HG03571 (cell line): ENCODE data around the gene TMEM107.

Experiments
- ATAC-seq: cut with Tn5 transposase; IDR thresholded peaks from one replicate; pipeline ENCODE4 v1.9.1; 2021; ENCODE audit not compliant: unreplicated experiment

TMEM107 gene

DNA sequence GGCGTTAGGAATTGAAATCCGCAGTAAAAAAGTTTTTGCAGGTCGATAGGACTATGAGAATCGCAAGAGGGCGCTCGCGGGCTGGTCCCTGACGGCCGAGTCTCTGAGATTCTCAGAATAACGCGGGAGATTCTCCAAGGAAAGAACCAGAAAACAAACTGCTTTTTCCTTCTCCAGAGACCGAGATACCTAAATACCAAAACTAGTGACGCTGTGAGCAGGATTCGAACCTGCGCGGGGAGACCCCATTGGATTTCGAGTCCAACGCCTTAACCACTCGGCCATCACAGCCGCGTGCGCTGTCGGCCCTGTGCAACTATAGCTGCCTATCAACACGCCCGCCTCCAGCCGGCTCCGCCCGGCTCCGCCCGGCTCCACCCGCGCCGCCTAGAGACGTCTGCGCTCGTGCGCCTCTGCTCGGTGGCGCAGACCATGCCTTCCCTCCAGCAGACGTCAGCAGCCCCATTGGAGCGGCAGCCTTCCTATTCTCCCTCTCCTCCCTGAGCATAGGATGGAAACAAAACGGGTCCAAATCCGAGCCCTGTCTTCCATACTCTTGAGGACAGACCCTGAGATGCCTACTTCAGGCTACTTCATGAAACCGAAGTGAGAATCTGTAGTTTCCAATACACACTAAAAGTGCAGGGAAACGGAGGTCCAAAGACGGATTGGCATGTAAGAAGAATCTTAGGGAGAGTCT lies 37.4 kb downstream of the TMEM107 start:
- ATAC-seq, result peak; percentile 74

- ATAC-seq, result no peak
Observed at GRCh38 chr17:8138374-8138671, 37.9 kb downstream of the TMEM107 start.

DNA sequence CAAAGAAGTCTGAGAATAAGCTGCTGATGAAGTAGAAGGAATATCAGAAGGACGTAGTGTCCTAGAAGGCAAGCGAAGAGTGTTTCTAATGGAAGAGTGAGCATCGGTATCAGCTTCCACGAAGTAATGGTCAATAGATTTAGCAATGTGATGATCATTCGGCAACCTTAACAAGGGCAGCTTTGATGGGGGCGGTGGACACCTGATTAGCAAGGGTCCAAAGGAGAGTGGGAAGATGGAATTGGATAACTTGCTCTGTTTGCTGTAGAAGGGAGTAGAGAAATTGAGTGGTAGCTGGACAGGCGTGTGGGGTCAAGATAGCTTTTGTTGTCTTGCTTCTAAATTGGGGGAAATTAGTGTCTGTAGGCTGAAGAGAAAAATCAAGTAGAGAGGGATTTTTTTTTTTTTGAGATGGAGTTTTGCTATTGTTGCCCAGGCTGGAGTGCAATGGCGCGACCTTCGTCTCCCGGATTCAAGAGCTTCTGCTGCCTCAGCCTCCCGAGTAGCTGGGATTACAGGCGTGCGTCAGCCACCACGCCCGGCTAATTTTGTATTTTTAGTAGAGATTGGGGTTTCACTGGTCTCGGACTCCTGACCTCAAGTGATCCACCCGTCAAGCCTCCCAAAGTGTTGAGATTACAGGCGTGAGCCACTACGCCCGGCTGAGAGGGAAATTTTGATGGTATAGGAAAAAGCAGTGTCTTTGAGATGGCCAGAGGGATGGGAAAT lies 38.4 kb downstream of the TMEM107 start:
- no peak for ATAC-seq

DNA sequence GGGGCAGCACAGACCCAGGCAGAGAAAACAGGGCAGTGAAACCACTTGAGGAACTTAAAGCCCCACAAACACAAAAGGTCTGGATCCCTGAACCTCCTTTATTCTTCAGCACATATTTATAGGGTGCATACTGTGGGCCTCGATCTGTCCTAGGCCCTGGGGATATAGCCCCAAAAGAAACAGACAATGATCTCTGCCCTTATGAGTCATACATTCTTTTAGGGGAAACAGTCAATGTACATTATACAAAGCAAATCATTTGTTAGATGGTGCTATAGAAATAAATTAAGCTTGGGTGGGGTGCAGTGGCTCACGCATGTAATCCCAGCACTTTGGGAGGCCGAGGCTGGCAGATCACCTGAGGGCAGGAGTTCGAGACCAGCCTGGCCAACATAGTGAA lies 42.2 kb downstream of the TMEM107 start:
- no peak for ATAC-seq

DNA sequence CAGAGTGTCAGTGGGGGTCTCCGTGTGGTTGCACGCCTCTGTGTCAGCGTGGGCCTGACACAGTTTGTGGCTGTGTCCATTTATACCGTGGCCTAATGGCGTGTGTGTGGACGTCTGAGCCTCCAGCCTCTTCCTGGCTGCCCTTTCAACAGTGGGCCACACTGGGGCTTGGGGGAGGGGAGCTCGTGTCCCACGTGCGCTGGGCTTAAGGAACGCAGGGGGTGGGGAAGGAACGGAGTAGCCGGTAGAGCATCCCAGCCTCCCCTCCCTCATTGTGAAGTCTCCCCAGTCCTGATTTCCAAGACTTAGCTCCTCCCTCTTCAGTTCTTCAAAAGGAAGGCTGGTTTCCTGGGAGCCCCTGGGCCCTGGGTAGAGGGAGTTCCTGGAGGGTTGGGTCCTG lies 42.8 kb downstream of the TMEM107 start:
- no peak for ATAC-seq

DNA sequence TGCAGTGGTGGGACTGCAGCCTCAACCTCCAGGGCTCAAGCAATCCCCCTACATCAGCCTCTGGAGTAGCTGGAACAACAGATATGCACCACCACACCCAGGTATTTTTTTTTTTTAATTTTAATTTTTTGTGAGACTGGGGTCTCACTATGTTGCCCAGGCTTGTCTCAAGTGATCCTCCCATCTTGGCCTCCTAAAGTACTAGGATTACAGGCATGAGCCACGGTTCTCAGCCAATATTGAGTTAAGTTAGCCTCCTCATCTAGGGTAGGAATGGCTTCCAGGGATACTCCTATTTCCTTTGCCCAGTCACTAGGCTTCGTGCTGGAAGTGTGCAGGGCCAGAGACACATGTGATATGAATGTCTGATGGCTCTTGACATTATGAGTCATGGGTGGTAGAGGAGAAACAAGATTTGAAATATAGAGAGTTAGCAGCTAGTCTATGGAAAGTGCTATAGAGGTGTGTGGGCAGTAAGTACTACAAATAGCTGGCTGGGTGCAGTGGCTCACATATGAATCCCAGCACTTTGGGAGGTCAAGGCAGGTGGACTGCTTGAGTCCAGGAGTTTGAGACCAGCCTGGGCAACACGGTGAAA lies 44.2 kb downstream of the TMEM107 start:
- ATAC-seq, result no peak

- no peak for ATAC-seq
Observed at GRCh38 chr17:8128125-8128784, 47.9 kb downstream of the TMEM107 start.

DNA sequence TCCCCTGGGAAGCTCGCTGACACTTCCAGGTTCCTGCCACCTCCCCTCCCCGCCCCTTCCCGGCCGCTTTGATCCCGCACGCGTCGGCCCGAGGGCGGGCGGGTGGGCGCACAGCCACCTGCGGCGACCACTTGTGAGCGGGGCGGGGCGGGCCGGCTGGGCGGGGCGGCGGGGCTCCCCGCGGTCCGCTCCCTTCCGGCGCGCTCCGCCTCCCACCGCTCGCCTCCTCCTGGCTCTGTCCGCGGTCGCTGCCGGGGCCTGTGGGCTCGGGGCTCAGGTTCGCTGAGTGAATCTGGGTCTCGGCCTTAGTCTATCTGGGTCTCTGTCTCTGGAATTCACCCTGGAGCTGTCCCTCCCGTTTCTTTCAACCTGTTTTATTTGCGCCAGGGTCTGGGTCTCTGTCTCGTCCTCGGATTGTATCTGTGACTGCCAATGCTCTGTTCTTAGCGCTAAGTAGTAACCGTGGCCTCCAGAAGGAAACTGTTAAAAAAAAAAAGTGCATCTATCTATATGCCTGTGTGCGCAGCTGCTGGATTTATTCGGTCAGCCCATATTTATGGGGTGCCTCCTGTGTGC lies 49.6 kb downstream of the TMEM107 start:
- ATAC-seq, result no peak

DNA sequence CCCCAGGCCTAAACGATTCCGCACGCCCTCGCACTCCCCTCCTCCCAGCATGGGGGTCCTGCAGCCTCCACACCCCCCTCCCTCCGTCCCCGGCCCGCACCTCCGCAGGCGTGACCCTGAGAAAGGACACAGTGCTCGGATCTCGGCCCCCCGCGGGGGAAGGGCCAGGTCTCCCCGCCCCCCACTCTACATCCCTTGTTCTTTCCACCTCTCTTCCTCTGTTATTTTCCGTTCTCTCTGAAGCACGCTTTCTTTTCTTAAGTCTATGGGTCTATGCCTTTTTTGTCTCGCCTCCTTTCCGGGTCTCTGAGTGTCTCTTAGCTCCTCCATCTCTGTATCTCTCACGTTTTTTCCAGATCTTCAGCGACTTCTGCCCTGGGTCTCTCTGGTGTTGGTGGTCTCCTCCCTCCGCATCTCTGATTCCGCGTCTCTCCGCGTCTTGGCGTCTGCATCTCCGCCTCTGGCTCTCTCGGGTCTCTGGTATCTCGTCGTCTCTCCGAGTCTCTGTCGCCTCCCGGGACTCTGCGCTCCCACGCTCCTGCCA lies 50.2 kb downstream of the TMEM107 start:
- no peak for ATAC-seq

DNA sequence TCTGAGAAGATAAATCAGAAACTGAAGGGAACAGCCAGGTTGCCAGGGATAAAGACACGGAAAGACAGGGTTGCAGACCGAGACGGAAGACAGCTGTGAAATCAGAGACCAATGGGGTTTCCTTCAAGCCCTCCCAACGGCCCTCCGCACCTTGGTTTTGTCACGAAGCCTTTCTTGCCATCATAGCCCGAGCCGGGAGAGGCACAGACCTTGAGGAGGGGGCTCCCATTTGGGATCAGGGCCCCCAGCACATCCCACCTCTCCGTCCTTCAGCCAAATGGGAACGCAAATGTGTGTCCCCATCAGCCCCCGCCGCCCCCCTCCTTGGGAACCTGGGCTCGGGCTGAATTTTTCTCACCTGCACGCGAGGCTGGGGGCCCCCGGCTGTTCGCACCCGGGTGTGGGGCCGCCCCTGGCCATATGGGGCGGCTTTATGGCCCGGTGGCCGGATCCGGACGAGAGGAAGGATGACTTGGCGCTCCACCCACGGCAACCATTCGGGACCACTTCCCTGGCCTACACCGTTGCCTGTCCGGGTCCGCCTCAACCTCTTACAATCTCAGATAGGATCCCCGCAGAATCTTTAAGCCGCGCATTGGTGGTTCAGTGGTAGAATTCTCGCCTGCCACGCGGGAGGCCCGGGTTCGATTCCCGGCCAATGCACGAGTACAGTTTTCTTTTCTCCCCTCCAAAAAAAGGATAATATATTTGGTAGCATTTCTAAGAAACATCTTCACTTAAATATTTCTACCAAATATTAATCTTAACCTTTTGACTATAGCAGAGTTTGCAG lies 50.8 kb downstream of the TMEM107 start:
- ATAC-seq, result no peak

DNA sequence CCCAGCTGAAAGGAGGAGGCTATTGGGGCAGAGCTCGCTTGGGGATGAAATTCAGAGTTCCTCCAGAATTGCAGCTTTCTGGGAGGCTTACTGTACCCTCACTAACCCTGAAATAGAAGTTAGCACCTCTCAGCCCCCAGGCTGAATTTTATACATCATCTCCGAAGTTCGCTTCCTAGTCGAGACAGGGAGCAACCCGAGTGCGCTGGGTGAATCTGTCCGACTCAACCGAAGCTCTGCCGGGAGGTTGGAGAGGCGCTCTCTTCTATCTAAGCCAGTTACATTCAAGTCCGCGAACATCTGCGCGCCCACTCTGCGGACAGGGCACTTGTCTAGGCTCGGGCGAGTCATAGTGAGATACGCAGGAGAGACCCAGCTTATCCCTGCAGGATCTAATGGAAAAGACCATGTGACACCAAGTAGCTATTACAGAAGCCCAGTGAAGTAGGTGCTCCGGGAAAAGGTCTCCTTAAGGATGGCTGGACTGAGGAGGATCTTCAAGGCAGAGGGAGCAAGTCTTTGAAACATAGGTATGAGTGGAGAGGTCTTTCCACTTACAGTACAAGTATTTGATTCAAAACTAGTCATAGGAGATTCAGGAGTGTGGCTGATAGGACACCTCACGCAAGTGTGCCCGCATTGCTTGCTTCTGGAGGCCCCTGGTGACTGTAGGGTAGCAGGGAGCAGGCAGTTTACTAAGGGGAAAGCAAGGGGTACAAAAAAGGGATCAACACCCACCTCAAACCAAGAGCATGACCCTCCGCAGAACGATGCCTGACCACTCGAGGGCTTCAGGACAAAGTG lies 51.6 kb downstream of the TMEM107 start:
- ATAC-seq, result no peak

GRCh38 chr17:8123695-8124349 lies 52.4 kb downstream of the TMEM107 start, which contains the start of gene HES7:
HES7 (minus strand) TSS chr17:8124106; CDS start chr17:8124084, 22 bp downstream.
- no peak for ATAC-seq

GRCh38 chr17:8122924-8123694 lies 53.1 kb downstream of the TMEM107 start:
- no peak for ATAC-seq
